HEK293 (cell line): Measurements from ENCODE around the gene ARFGEF2.

Experiments used
- CTCF ChIA-PET: fragments of 350-600 bp; formaldehyde crosslinking; extraction: SDS; loops from one replicate; lab custom pipeline; 2021; ENCODE audit warnings: antibody characterized with exemption; lab: Yijun Ruan, JAX
- POLR2A ChIA-PET: fragments of 300-600 bp; formaldehyde crosslinking; extraction: SDS; loops from one replicate; lab custom pipeline; 2020; ENCODE audit warnings: antibody characterized with exemption, inconsistent platforms; lab: Yijun Ruan, JAX
- H3K27ac ChIP-seq: fragments of 200-500 bp; sonication (Bioruptor generic); 2 replicates; pipeline ENCODE4 v1.5.1; 2014; ENCODE audit warnings: low read depth, low read length, control low read depth, inconsistent platforms; ENCODE audit errors: extremely low read depth
- H3K36me3 ChIP-seq, 2 experiments: fragments of 200-500 bp in 1 of 2; sonication (Bioruptor generic) in 1 of 2; 1 replicate in 1 of 2; 2 replicates in 1 of 2; pipeline ENCODE4 v1.5.1; 2014 to 2017; ENCODE audit warnings: inconsistent platforms in 2 of 2, low read length in 2 of 2; ENCODE audit not compliant: control insufficient read depth in 2 of 2, insufficient read depth in 1 of 2
- H3K4me1 ChIP-seq: fragments of 200-500 bp; sonication (Bioruptor generic); 2 replicates; pipeline ENCODE4 v1.5.1; 2014; ENCODE audit warnings: mild to moderate bottlenecking, low read length, inconsistent platforms; ENCODE audit not compliant: control insufficient read depth, insufficient read depth
- H3K4me3 ChIP-seq: 2 replicates; pipeline ENCODE4 v1.5.1; 2011; ENCODE audit warnings: low read depth, mild to moderate bottlenecking, control low read depth, low read length, moderate library complexity
- H3K9me3 ChIP-seq: fragments of 200-500 bp; sonication (Bioruptor generic); 2 replicates; pipeline ENCODE4 v1.5.1; 2014; ENCODE audit warnings: low read depth, low read length, inconsistent platforms; ENCODE audit not compliant: control insufficient read depth, insufficient read depth
- MYNN ChIP-seq: fragments of 450-650 bp; formaldehyde crosslinking; IDR thresholded peaks from 2 replicates; pipeline ENCODE4 v1.5.1; 2016; ENCODE audit warnings: missing biosample characterization, missing genetic modification characterization, borderline replicate concordance
- WT1 ChIP-seq: fragments of 450-650 bp; formaldehyde crosslinking; IDR thresholded peaks from 2 replicates; pipeline ENCODE4 v1.5.1; 2016; ENCODE audit warnings: missing biosample characterization, missing genetic modification characterization
- ZNF202 ChIP-seq: fragments of 450-650 bp; formaldehyde crosslinking; IDR thresholded peaks from 2 replicates; pipeline ENCODE4 v1.5.1; 2016; ENCODE audit warnings: missing biosample characterization, missing genetic modification characterization, borderline replicate concordance
- ZNF585B ChIP-seq: fragments of 450-650 bp; formaldehyde crosslinking; IDR thresholded peaks from 2 replicates; pipeline ENCODE4 v1.5.1; 2016; ENCODE audit warnings: missing biosample characterization, missing genetic modification characterization
- ZNF777 ChIP-seq: fragments of 450-650 bp; formaldehyde crosslinking; IDR thresholded peaks from 2 replicates; pipeline ENCODE4 v1.5.1; 2017; ENCODE audit warnings: missing biosample characterization, missing genetic modification characterization, borderline replicate concordance
- ZNF785 ChIP-seq: fragments of 450-650 bp; formaldehyde crosslinking; IDR thresholded peaks from 2 replicates; pipeline ENCODE4 v1.5.1; 2016; ENCODE audit warnings: missing biosample characterization, missing genetic modification characterization
- TF ChIP-seq, protein P1 (sequence below): fragments of 450-650 bp; formaldehyde crosslinking; IDR thresholded peaks from 2 replicates; pipeline ENCODE4 v1.5.1; 2016; ENCODE audit warnings: missing biosample characterization, missing genetic modification characterization
- TF ChIP-seq, protein P2 (sequence below): fragments of 450-650 bp; formaldehyde crosslinking; IDR thresholded peaks from 2 replicates; pipeline ENCODE4 v1.5.1; 2016; ENCODE audit warnings: missing biosample characterization, missing genetic modification characterization
- TF ChIP-seq, protein P3 (sequence below): fragments of 450-650 bp; formaldehyde crosslinking; IDR thresholded peaks from 2 replicates; pipeline ENCODE4 v1.5.1; 2016; ENCODE audit warnings: missing biosample characterization, missing genetic modification characterization
- TF ChIP-seq, protein P4 (sequence below): fragments of 450-650 bp; formaldehyde crosslinking; IDR thresholded peaks from 2 replicates; pipeline ENCODE4 v1.5.1; 2016; ENCODE audit warnings: missing biosample characterization, missing genetic modification characterization
- TF ChIP-seq, protein P5 (sequence below): fragments of 450-650 bp; formaldehyde crosslinking; IDR thresholded peaks from 2 replicates; pipeline ENCODE4 v1.5.1; 2017; ENCODE audit warnings: missing biosample characterization, missing genetic modification characterization

Gene ARFGEF2

DNA sequence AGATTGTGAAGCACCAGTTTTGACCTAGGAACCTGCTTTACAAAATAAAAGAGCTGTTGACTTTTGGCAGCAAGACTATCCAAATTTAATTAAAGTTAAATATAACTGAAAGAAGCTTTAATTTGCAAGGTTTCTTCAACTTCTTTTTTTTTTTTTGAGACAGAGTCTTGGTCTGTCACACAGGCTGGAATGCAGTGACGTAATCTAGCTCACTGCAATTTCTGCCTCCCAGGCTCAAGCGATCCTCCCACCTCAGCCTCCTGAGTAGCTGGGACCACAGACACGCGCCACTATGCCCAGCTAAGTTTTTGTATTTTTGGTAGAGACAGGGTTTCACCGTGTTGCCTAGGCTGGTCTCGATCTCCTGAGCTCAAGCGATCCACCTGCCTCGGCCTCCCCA is 110.9 kb downstream of the ARFGEF2 start (continued):
- TF ChIP-seq, protein P1, sequence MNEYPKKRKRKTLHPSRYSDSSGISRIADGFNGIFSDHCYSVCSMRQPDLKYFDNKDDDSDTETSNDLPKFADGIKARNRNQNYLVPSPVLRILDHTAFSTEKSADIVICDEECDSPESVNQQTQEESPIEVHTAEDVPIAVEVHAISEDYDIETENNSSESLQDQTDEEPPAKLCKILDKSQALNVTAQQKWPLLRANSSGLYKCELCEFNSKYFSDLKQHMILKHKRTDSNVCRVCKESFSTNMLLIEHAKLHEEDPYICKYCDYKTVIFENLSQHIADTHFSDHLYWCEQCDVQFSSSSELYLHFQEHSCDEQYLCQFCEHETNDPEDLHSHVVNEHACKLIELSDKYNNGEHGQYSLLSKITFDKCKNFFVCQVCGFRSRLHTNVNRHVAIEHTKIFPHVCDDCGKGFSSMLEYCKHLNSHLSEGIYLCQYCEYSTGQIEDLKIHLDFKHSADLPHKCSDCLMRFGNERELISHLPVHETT (tag by site-specific recombination), result no peak

DNA sequence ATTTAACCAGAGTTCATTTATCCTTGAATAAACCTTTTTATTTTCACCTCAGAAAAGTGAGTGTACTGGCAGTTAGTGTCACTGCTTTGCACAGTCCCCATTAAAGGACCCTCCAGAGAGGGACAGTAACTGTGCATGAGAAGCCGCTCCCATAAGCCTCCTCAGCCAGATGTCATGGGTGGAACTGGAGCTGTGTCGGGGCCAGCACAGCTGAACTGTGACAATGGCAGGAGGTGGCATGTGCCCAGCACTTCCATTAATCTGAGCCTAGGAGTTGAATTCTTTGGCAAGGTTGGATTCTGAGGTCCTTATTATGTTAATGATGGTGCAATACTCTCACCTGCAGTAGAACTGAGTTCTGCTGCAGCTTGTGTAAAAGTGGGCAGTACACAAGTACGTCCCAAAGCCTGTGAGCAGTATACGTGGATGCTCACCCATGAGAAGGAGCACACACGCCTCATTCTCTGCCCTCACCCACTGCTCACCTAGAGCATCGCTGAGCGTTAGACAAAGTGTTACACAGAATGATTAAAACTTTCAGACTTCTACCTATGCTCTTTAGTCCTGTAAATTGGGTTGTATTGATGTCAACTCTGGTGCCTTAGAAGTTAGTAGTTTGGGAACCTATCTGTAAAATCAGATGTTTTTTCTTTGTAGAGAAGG is 112.7 kb downstream of the ARFGEF2 start:
- Histone ChIP-seq H3K27ac (no peak overlapping the region), H3K36me3 (peaks cover 0 to 46% of the 10 kb centered on the region in 2 experiments; a peak in 2 of 3 replicates), H3K9me3 (no peaks in the 10 kb centered on the region), H3K4me3 (no peak overlapping the region), H3K4me1 (no peaks in the 10 kb centered on the region)
- ChIA-PET POLR2A (no interaction called here), CTCF (interaction anchor here (0.6 to 1.8 kb wide), 3 partner anchors 44 to 399 kb away, joined by 3 to 4 read pairs (median 3); no protein-coding TSS in a partner anchor)
- no peak for TF ChIP-seq ZNF785 (tag by site-specific recombination)
- no peak for TF ChIP-seq MYNN (tag by site-specific recombination)
- TF ChIP-seq ZNF585B (tag by site-specific recombination), result no peak
- TF ChIP-seq, protein P2, sequence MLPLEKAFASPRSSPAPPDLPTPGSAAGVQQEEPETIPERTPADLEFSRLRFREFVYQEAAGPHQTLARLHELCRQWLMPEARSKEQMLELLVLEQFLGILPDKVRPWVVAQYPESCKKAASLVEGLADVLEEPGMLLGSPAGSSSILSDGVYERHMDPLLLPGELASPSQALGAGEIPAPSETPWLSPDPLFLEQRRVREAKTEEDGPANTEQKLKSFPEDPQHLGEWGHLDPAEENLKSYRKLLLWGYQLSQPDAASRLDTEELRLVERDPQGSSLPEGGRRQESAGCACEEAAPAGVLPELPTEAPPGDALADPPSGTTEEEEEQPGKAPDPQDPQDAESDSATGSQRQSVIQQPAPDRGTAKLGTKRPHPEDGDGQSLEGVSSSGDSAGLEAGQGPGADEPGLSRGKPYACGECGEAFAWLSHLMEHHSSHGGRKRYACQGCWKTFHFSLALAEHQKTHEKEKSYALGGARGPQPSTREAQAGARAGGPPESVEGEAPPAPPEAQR, result no peak
- TF ChIP-seq, protein P3, sequence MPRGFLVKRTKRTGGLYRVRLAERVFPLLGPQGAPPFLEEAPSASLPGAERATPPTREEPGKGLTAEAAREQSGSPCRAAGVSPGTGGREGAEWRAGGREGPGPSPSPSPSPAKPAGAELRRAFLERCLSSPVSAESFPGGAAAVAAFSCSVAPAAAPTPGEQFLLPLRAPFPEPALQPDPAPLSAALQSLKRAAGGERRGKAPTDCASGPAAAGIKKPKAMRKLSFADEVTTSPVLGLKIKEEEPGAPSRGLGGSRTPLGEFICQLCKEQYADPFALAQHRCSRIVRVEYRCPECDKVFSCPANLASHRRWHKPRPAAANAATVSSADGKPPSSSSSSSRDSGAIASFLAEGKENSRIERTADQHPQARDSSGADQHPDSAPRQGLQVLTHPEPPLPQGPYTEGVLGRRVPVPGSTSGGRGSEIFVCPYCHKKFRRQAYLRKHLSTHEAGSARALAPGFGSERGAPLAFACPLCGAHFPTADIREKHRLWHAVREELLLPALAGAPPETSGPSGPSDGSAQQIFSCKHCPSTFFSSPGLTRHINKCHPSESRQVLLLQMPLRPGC (tag by site-specific recombination), result no peak
- TF ChIP-seq, protein P4, sequence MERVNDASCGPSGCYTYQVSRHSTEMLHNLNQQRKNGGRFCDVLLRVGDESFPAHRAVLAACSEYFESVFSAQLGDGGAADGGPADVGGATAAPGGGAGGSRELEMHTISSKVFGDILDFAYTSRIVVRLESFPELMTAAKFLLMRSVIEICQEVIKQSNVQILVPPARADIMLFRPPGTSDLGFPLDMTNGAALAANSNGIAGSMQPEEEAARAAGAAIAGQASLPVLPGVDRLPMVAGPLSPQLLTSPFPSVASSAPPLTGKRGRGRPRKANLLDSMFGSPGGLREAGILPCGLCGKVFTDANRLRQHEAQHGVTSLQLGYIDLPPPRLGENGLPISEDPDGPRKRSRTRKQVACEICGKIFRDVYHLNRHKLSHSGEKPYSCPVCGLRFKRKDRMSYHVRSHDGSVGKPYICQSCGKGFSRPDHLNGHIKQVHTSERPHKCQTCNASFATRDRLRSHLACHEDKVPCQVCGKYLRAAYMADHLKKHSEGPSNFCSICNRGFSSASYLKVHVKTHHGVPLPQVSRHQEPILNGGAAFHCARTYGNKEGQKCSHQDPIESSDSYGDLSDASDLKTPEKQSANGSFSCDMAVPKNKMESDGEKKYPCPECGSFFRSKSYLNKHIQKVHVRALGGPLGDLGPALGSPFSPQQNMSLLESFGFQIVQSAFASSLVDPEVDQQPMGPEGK (tag by site-specific recombination), result no peak
- no peak for TF ChIP-seq ZNF202 (tag by site-specific recombination)

DNA sequence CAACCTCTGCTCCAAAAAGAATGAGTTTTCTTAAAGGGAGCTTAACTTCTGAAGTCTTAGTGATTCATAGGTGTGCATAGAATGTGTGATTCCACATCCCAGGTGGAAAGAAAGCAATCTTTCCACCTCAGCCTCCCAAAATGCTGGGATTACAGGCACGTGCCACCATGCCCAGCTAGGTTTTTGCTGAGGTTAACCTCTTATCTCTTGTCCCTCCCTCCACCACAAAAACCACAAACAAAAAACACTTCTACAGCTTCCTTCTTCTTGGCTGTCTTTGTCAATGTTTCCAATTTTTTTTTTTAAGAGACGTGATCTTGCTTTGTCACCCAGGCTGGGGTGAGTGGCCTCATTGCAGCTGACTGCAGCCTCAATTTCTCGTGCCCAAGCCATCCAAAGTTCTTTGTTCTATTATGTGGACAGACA is 116.5 kb downstream of the ARFGEF2 start:
- Histone ChIP-seq H3K9me3 (no peaks in the 10 kb centered on the region), H3K36me3 (peaks cover 0 to 25% of the 10 kb centered on the region in 2 experiments; a peak in 2 of 3 replicates), H3K4me1 (no peaks in the 10 kb centered on the region), H3K4me3 (no peak overlapping the region), H3K27ac (no peak overlapping the region)
- ChIA-PET POLR2A (interaction anchor here (0.6 to 2.7 kb wide), 3 partner anchors 9 to 44 kb away, joined by 3 to 12 read pairs (median 3); partner anchors contain the start of gene CSE1L), CTCF (interaction anchor here (0.6 to 2.4 kb wide), 4 partner anchors 9 to 1493 kb away, joined by 3 to 7 read pairs (median 3); no protein-coding TSS in a partner anchor)
- TF ChIP-seq, protein P5, sequence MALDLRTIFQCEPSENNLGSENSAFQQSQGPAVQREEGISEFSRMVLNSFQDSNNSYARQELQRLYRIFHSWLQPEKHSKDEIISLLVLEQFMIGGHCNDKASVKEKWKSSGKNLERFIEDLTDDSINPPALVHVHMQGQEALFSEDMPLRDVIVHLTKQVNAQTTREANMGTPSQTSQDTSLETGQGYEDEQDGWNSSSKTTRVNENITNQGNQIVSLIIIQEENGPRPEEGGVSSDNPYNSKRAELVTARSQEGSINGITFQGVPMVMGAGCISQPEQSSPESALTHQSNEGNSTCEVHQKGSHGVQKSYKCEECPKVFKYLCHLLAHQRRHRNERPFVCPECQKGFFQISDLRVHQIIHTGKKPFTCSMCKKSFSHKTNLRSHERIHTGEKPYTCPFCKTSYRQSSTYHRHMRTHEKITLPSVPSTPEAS (tag by site-specific recombination), result no peak
- TF ChIP-seq ZNF777 (tag by site-specific recombination) (no peak), WT1 (tag by site-specific recombination) (peak; percentile 15; the same call in 1 of the 2 replicates)
